ENCODE results near the gene NAA30. TPM values are rescaled to one million over a fixed set of nuclear protein-coding genes. Genes with fewer than 3 reads are reported as not detected.

Gene NAA30
- total and polyA plus RNA-seq, 12 donors, result 1.9 to 22.0 (median 15.3) TPM

GRCh38 chr14:57400556-57401494 lies 10.4 kb downstream of the NAA30 start:
- H3K36me3 ChIP-seq (replicated peaks in 1 of 2), result peaks cover 0 to 15% of the 10 kb centered on the region in 2 donors
- no peaks in the 10 kb centered on the region for H3K9me3 ChIP-seq (replicated peaks in 1 of 3)
- H3K4me1 ChIP-seq (replicated peaks in 1 of 2), result peaks cover 10 to 22% of the 10 kb centered on the region in 2 donors
- no peak for DNase-seq
- H3K27me3 ChIP-seq, result no peaks in the 10 kb centered on the region
- TF ChIP-seq CTCF (IDR thresholded peaks at IDR 0.05) (no peak), POLR2A (IDR thresholded peaks at IDR 0.05) (no peak)
- no peak overlapping the region for H3K4me3 ChIP-seq
- no peak overlapping the region for H3K27ac ChIP-seq
- intact Hi-C loops (cut with DNase I), result no loop called here
- WGBS, 4 donors, result 87 to 92% (median 90%) methylated on average over 4 of the region's 4 CpGs

- no peak overlapping the region for H3K27ac ChIP-seq
- no peak for TF ChIP-seq CTCF (IDR thresholded peaks at IDR 0.05)
- TF ChIP-seq POLR2A (IDR thresholded peaks at IDR 0.05), result no peak
- WGBS, 4 donors, result 51 to 72% (median 60%) methylated on average over 2 of the region's 2 CpGs
- no peaks in the 10 kb centered on the region for H3K27me3 ChIP-seq
- DNase-seq, result no peak
- H3K4me1 ChIP-seq (replicated peaks in 1 of 2), result peaks cover 10 to 29% of the 10 kb centered on the region in 2 donors
- no peak overlapping the region for H3K4me3 ChIP-seq
- H3K9me3 ChIP-seq (replicated peaks in 1 of 3), result no peaks in the 10 kb centered on the region
- intact Hi-C loops (cut with DNase I), result no loop called here
- peaks cover 0 to 15% of the 10 kb centered on the region in 2 donors for H3K36me3 ChIP-seq (replicated peaks in 1 of 2)
Measured at GRCh38 chr14:57401501-57401900, 11.1 kb downstream of the NAA30 start.

- Histone ChIP-seq H3K36me3 (replicated peaks in 1 of 2) (peaks cover 0 to 11% of the 10 kb centered on the region in 2 donors), H3K27ac (peak overlapping the region; percentile 30 to 56 (median 45)), H3K9me3 (replicated peaks in 1 of 3) (no peaks in the 10 kb centered on the region), H3K27me3 (no peaks in the 10 kb centered on the region), H3K4me1 (replicated peaks in 1 of 2) (peaks cover 10 to 29% of the 10 kb centered on the region in 2 donors), H3K4me3 (peak overlapping the region in 2 of 4 donors; percentile 10 to 27)
- intact Hi-C loops (cut with DNase I), result no loop called here
- DNase-seq, result no peak
- TF ChIP-seq POLR2A (IDR thresholded peaks at IDR 0.05) (no peak), CTCF (IDR thresholded peaks at IDR 0.05) (no peak)
- WGBS, 4 donors, result 11 to 26% (median 20%) methylated on average over 1 of the region's 1 CpG
Measured at GRCh38 chr14:57402173-57402852, 11.9 kb downstream of the NAA30 start.

GRCh38 chr14:57403521-57403864 lies 13.1 kb downstream of the NAA30 start:
- TF ChIP-seq POLR2A (IDR thresholded peaks at IDR 0.05) (no peak), CTCF (IDR thresholded peaks at IDR 0.05) (no peak)
- peak overlapping the region in 1 of 5 donors; percentile 45 for H3K27ac ChIP-seq
- H3K36me3 ChIP-seq (replicated peaks in 1 of 2), result peaks cover 0 to 5% of the 10 kb centered on the region in 2 donors

More at GRCh38 chr14:57403521-57403864, 13.1 kb downstream of the NAA30 start:
- peak overlapping the region in 1 of 4 donors; percentile 27 for H3K4me3 ChIP-seq
- no peaks in the 10 kb centered on the region for H3K27me3 ChIP-seq
- no peaks in the 10 kb centered on the region for H3K9me3 ChIP-seq (replicated peaks in 1 of 3)
- 88 to 97% (median 92%) methylated on average over 1 of the region's 1 CpG for WGBS, 4 donors
- intact Hi-C loops (cut with DNase I), result no loop called here
- no peak for DNase-seq
- H3K4me1 ChIP-seq (replicated peaks in 1 of 2), result peaks cover 10 to 29% of the 10 kb centered on the region in 2 donors

All from adrenal gland (tissue), 12 donors.